Suprapubic skin (tissue), 4 donors: ENCODE results near the gene ICOS. TPM values are rescaled to one million over a fixed set of nuclear protein-coding genes. Genes with fewer than 3 reads are reported as not detected.
"Not testable (repeated sequence)": the region's sequence is repeated elsewhere in the genome, so short reads cannot be mapped to it uniquely, and the experiment has no call there.

Experiments used
- DNase-seq, 2 donors: peaks; one replicate each; pipeline ENCODE4 v3.0.0-alpha.2; 2019; ENCODE audit warnings: low spot score in 2 of 2
- H3K27ac ChIP-seq: fragments of 200-600 bp; sonication (generic); one replicate; pipeline ENCODE4 v1.5.1; 2019
- H3K27me3 ChIP-seq: fragments of 200-600 bp; sonication (generic); one replicate; pipeline ENCODE4 v1.5.1; 2019
- H3K36me3 ChIP-seq: fragments of 200-600 bp; sonication (generic); one replicate; pipeline ENCODE4 v1.5.1; 2019
- H3K4me1 ChIP-seq: fragments of 200-600 bp; sonication (generic); one replicate; pipeline ENCODE4 v1.5.1; 2019
- H3K4me3 ChIP-seq: fragments of 200-600 bp; sonication (generic); one replicate; pipeline ENCODE4 v1.5.1; 2019; ENCODE audit warnings: mild to moderate bottlenecking
- H3K9me3 ChIP-seq: fragments of 200-600 bp; sonication (generic); one replicate; pipeline ENCODE4 v1.5.1; 2019
- EP300 ChIP-seq: sonication (generic); formaldehyde crosslinking; IDR thresholded peaks from one replicate; pipeline ENCODE4 v1.6.1; 2017; ENCODE audit warnings: antibody characterized with exemption
- POLR2A ChIP-seq, 2 donors: fragments of 450-650 bp; IDR thresholded peaks; one replicate each; pipeline ENCODE4 v1.6.1; 2017; ENCODE audit warnings: antibody characterized with exemption in 2 of 2, mild to moderate bottlenecking in 2 of 2, moderate library complexity in 2 of 2
- POLR2AphosphoS5 ChIP-seq, 3 donors: sonication (generic); formaldehyde crosslinking; IDR thresholded peaks; one replicate each; pipeline ENCODE4 v1.6.1; 2017; ENCODE audit warnings: antibody characterized with exemption in 3 of 3
- WGBS: methylation state at CpG from one replicate; pipeline ENCODE4 v1.1.5; 2018; 5-methylcytosine and 5-hydroxymethylcytosine counted together
- total RNA-seq, 4 donors: library from RNA; depleted of rRNA; stranded (reverse); fragments of >200 nt; gene quantifications; one replicate each; pipeline ENCODE4 v1.1.0, GENCODE V29; 2016
- TF ChIP-seq, protein P1 (sequence below), 2 donors: fragments of 200-600 bp in 1 of 2; fragments of 450-650 bp in 1 of 2; sonication (generic) in 1 of 2; IDR thresholded peaks; one replicate each; pipeline ENCODE4 v1.5.1; 2016 to 2019; ENCODE audit warnings: antibody characterized with exemption in 2 of 2, mild to moderate bottlenecking in 1 of 2, moderate library complexity in 1 of 2

ICOS gene
- total RNA-seq, 4 donors from 2014 or later, result 0.47 TPM; not detected in 3

DNA sequence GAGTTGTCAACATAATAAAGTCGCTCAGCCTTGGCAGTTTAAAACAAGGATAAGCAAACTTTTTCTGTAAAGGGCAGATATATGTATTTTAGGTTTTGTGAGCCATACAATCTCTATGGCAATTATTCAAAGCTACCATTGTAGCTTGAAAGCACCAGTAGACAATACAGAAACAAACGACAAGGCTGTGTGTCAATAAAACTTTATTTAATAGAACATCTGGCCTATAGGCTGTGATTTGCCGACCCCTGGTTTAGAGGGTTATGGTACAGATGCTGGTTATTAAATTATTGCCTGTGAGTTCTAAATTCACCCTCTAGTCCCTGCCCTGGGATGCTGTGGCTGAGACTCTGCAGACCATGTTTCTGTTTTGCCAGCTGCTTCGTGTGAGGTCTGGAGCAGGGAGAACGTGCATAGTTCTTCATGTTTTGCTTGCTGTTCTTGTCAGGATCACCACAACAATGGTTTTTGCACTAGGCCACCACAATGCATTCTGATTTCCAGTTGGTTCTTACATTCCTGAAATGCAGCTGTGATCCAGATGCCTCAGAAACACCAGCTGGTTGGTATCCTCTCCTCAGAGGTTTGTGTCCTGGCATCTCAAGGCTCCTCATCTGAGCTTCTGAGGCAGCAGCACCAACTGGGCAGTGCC lies 46.6 kb downstream of the ICOS start:
- WGBS, result 84% methylated on average over 5 of the region's 5 CpGs
- H3K9me3 ChIP-seq, result no peaks in the 10 kb centered on the region
- no peaks in the 10 kb centered on the region for H3K27me3 ChIP-seq
- DNase-seq, result no peak
- no peaks in the 10 kb centered on the region for H3K4me1 ChIP-seq
- no peak overlapping the region for H3K27ac ChIP-seq
- H3K4me3 ChIP-seq, result no peak overlapping the region
- no peak for TF ChIP-seq POLR2AphosphoS5 (IDR thresholded peaks at IDR 0.05)
- TF ChIP-seq, protein P1, sequence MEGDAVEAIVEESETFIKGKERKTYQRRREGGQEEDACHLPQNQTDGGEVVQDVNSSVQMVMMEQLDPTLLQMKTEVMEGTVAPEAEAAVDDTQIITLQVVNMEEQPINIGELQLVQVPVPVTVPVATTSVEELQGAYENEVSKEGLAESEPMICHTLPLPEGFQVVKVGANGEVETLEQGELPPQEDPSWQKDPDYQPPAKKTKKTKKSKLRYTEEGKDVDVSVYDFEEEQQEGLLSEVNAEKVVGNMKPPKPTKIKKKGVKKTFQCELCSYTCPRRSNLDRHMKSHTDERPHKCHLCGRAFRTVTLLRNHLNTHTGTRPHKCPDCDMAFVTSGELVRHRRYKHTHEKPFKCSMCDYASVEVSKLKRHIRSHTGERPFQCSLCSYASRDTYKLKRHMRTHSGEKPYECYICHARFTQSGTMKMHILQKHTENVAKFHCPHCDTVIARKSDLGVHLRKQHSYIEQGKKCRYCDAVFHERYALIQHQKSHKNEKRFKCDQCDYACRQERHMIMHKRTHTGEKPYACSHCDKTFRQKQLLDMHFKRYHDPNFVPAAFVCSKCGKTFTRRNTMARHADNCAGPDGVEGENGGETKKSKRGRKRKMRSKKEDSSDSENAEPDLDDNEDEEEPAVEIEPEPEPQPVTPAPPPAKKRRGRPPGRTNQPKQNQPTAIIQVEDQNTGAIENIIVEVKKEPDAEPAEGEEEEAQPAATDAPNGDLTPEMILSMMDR (IDR thresholded peaks at IDR 0.05), result no peak
- no peak for TF ChIP-seq POLR2A (IDR thresholded peaks at IDR 0.05)
- no peak for TF ChIP-seq EP300
- no peaks in the 10 kb centered on the region for H3K36me3 ChIP-seq

DNA sequence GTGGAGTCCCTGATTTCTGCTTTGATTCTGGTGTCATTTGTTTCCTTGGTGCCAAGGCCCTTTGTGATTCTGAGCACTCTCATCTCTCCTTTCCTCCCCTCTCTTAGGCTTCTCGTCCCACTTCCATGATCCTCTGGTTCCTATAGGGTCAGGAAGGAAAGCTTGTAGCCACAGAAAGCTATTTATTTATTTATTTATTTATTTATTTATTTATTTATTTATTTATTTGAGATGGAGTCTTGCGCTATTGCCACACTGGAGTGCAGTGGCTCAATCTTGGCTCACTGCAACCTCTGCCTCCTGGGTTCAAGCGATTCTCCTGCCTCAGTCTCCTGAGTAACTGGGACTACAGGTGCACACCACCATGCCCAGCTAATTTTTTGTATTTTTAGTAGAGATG lies 49.4 kb downstream of the ICOS start:
- not testable (repeated sequence) for H3K27ac ChIP-seq, H3K9me3 ChIP-seq, H3K4me1 ChIP-seq, DNase-seq, H3K36me3 ChIP-seq, H3K4me3 ChIP-seq, H3K27me3 ChIP-seq
- WGBS, result 98% methylated on average over 3 of the region's 3 CpGs

DNA sequence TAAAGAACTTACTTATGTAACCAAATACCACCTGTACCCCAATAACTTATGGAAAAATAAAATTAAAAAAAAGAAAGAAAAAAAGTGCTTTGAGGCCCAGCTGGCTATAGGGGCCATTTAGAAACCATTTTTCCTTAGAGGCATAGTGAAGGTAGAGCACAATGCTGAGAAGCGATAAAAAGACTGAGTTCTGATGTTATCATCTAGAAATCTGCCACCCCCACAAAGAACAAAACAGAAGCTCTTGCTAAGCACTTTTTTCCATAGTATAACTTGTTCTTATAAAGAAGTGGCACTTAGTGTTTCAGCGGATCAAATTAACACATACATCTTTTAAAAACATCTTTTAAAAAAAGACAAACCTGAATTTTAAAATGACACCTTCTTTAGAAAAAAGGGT lies 51.4 kb downstream of the ICOS start:
- DNase-seq, result no peak
- no peak for TF ChIP-seq POLR2A (IDR thresholded peaks at IDR 0.05)
- TF ChIP-seq POLR2AphosphoS5 (IDR thresholded peaks at IDR 0.05), result no peak
- TF ChIP-seq EP300, result no peak
- TF ChIP-seq, protein P1 (IDR thresholded peaks at IDR 0.05), result no peak
- Histone ChIP-seq H3K4me1 (no peaks in the 10 kb centered on the region), H3K27ac (no peak overlapping the region), H3K9me3 (no peaks in the 10 kb centered on the region), H3K36me3 (no peaks in the 10 kb centered on the region), H3K4me3 (no peak overlapping the region), H3K27me3 (no peaks in the 10 kb centered on the region)
- WGBS, result 87% methylated on average over 2 of the region's 2 CpGs

DNA sequence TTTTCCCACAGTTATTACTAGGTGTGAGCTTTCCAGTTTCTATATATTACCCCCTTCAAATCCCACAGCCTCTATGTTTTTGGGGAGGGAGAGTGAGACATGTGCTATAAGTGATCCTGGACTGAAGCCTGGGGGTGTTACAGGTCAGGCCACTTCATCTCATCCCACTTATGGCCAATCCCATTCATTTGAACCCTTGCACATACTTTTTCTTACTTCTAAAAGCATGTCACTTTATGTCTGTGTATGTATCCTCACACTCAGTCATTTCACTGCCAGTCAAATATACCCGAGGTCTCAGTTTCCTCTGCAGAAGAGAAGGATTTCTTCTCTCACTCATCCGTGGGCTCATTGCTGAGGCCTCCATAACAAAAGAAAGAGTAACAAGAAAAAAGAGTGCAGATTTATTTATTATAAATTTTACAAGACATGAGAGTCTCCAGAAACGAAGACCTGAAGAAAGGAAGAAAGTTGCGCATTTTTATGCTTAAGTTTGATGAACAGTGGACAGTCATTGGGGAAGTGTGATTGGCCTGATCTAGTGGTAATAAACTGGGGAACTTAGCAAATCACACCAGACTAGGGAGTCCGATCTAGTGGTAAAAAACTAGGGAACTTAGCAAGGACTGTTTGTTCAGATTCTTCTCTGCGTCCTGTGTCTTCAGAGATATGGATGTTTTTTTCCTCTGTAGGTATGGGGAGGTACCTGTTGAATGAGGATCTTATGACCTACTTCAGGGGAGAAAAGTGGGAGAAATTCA lies 52.1 kb downstream of the ICOS start:
- WGBS, result 91% methylated on average over 6 of the region's 6 CpGs
- Histone ChIP-seq H3K9me3 (no peaks in the 10 kb centered on the region), H3K27ac (no peak overlapping the region)

DNA sequence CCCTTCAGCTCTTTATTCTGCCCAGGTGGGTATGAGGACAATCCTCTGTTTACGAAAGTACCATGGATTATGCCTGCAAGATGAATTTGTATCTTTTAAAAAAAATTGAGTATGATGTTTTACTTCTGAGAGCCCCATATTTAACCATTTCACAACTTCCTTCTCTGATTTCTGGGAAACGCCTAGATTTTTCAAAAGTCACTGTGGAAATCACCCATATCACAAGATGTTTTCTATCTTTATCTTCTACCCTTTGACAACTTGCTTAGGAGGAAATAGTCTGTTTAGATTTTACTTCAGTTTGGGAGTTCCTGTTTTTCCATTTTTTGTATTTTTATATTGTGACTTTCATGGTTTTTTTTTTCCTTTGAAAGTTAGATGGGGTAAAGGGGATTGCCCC lies 53.0 kb downstream of the ICOS start:
- no peak for TF ChIP-seq POLR2A (IDR thresholded peaks at IDR 0.05)
- TF ChIP-seq, protein P1 (IDR thresholded peaks at IDR 0.05), result no peak
- TF ChIP-seq EP300, result no peak
- TF ChIP-seq POLR2AphosphoS5 (IDR thresholded peaks at IDR 0.05), result no peak
- Histone ChIP-seq H3K27me3 (no peaks in the 10 kb centered on the region), H3K27ac (no peak overlapping the region), H3K4me3 (no peak overlapping the region), H3K9me3 (no peaks in the 10 kb centered on the region), H3K4me1 (no peaks in the 10 kb centered on the region), H3K36me3 (no peaks in the 10 kb centered on the region)
- no peak for DNase-seq
- 85% methylated on average over 2 of the region's 2 CpGs for WGBS

More for the DNA sequence above, 52.1 kb downstream of the ICOS start:
- Histone ChIP-seq H3K27me3 (no peaks in the 10 kb centered on the region), H3K4me1 (no peaks in the 10 kb centered on the region), H3K36me3 (no peaks in the 10 kb centered on the region), H3K4me3 (no peak overlapping the region)
- no peak for DNase-seq
- TF ChIP-seq POLR2A (IDR thresholded peaks at IDR 0.05), result no peak
- TF ChIP-seq EP300, result no peak
- TF ChIP-seq, protein P1 (IDR thresholded peaks at IDR 0.05), result no peak
- no peak for TF ChIP-seq POLR2AphosphoS5 (IDR thresholded peaks at IDR 0.05)
